Kidney epithelial cell (primary cell): ENCODE results near the gene ZBTB32. TPM values are rescaled to one million over a fixed set of nuclear protein-coding genes. Genes with fewer than 3 reads are reported as not detected.

Experiments used
- DNase-seq: peaks from one replicate; pipeline ENCODE4 v3.0.0-alpha.2; 2010; ENCODE audit warnings: low read depth
- H3K27me3 ChIP-seq: 2 replicates; pipeline ENCODE4 v1.6.0; 2011; ENCODE audit warnings: low read length; ENCODE audit not compliant: control insufficient read depth, insufficient read depth
- H3K36me3 ChIP-seq: 2 replicates; pipeline ENCODE4 v1.5.1; 2011; ENCODE audit warnings: low read length; ENCODE audit not compliant: control insufficient read depth, insufficient read depth
- H3K4me3 ChIP-seq: 2 replicates; pipeline ENCODE4 v1.5.1; 2011; ENCODE audit warnings: low read depth, mild to moderate bottlenecking, control low read depth, low read length
- total RNA-seq: library from RNA; depleted of rRNA; stranded (reverse); fragments of >200 nt; gene quantifications from 2 replicates; pipeline ENCODE4 v1.2.3, GENCODE V29; 2015
- TF ChIP-seq, protein P1 (sequence below): IDR thresholded peaks from 2 replicates; pipeline ENCODE4 v1.5.1; 2011; ENCODE audit warnings: mild to moderate bottlenecking, moderate library complexity, low read length, control low read depth, inconsistent platforms; ENCODE audit not compliant: insufficient read depth, poor library complexity, severe bottlenecking

Gene ZBTB32
- total RNA-seq, 1 donor from 2014 or later: not detected

DNA sequence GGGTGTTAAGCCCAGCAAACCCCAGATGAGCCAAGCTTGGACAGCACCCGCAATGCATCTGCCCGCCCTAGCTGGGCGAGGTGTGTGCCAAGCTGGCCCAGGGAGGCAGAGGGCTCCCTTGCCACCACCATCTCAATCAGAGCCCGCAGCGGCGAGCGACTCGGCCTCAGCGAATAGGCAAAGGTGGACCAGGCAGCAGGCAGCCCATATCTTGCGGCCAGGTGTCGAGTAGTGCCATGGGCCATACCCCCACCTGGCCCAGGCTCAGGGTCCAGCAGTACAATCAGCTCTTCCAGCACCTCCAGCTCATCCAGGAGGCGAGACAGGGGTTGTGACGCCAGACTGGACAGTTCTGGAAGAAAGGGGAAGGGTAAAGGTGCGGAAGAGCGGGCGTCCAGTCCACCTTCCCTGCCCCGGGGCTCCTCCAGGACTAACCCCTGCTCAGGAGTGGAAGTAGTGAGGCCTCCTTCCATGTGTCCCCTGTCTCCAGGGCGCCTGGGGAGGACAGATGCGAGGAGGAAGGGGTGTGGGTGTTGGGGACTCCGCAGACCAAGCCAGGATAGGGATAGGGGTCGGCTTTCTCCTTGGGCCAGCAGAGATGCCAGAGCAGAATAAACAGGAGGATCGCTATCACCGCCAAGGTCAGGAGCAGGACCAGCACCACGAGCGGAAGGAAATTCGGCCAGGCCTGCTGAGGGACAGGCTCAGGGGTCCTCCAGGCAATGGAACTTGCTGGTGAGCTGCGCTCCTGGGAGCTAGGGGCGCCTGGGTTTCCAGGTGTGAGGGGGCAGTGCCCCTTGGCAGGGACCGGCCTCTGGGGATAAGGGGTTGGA, 35.1 kb downstream of the ZBTB32 start:
- no peaks in the 10 kb centered on the region for H3K27me3 ChIP-seq
- DNase-seq: no peak
- TF ChIP-seq, protein P1, sequence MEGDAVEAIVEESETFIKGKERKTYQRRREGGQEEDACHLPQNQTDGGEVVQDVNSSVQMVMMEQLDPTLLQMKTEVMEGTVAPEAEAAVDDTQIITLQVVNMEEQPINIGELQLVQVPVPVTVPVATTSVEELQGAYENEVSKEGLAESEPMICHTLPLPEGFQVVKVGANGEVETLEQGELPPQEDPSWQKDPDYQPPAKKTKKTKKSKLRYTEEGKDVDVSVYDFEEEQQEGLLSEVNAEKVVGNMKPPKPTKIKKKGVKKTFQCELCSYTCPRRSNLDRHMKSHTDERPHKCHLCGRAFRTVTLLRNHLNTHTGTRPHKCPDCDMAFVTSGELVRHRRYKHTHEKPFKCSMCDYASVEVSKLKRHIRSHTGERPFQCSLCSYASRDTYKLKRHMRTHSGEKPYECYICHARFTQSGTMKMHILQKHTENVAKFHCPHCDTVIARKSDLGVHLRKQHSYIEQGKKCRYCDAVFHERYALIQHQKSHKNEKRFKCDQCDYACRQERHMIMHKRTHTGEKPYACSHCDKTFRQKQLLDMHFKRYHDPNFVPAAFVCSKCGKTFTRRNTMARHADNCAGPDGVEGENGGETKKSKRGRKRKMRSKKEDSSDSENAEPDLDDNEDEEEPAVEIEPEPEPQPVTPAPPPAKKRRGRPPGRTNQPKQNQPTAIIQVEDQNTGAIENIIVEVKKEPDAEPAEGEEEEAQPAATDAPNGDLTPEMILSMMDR: no peak
- peak overlapping the region; percentile 52 for H3K4me3 ChIP-seq
- no peaks in the 10 kb centered on the region for H3K36me3 ChIP-seq

DNA sequence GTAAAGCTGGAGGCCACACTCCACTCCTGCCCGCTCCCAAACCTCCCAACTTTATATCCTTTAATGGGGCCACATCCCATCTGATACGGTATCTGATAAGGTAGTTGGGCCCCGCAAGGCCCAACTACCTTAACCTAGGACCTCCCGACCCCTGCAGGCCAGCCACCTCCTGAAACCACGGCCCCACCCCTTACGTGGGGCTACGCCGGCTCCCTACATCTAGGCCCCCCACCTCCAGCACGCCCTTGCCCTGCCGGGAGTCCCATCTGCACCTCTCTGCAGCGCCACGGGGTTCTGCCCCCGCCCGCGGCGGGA, 35.7 kb downstream of the ZBTB32 start:
- Histone ChIP-seq H3K36me3 (no peaks in the 10 kb centered on the region), H3K27me3 (no peaks in the 10 kb centered on the region), H3K4me3 (peak overlapping the region; percentile 52)
- no peak for DNase-seq
- TF ChIP-seq, protein P1: no peak

DNA sequence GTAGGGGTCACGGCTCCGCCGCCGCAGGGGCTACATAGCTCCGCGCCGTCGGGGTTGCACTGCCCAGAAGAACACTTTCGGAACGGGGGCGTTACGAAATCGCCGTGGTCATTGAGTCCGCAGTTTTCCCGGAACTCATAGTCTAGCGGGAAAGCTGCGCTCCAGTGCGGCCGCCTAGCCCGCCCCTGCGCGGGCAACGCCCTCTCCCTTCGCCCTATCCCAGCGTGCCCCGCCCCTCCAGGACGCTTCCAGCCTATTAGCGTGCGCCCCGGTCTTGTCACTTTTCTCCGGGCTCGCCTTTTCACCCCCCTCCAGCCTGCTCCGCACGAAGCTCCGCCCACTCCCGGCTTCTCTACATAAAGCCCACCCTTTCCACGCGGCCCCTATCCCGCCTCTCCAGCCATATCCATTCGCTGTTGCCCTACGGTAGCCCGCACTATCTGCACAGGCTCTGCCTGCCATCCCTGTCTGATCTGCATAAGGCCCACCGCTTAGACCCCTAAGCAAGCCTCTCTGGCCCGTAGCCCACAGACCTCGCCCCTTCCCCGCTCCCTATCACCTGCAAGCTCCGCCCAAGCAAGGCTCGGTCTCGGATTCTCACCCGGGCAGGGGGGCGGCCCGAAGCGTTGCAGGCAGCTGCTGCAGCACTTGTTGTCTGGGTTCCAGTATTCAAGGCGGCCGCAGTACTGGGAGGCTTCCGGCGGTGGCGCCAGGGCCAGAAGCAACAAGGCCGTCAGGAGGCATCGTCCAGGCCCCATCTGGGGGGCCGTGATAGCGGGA, 36.3 kb downstream of the ZBTB32 start:
- DNase-seq: peak; percentile 83
- TF ChIP-seq, protein P1: no peak
- Histone ChIP-seq H3K27me3 (no peaks in the 10 kb centered on the region), H3K36me3 (no peaks in the 10 kb centered on the region), H3K4me3 (peak overlapping the region; percentile 52)

DNA sequence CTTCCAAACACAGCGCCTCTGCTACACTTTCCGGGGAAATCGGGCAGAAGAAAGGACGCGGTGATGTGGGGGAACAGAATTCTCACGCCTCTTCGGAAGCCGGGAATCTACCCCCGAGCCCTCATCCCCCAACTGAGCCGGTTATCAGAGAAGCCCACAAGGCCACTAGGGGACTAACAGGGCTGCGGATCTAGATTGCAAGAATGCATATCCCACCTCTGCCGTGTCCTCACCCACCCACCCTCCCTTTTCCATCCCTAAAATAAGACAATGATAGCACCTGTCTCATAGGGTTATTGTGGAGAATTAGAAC, 36.8 kb downstream of the ZBTB32 start:
- DNase-seq: no peak
- no peaks in the 10 kb centered on the region for H3K36me3 ChIP-seq
- no peaks in the 10 kb centered on the region for H3K27me3 ChIP-seq
- peak overlapping the region; percentile 37 for H3K4me3 ChIP-seq
- TF ChIP-seq, protein P1: peak; percentile 12

DNA sequence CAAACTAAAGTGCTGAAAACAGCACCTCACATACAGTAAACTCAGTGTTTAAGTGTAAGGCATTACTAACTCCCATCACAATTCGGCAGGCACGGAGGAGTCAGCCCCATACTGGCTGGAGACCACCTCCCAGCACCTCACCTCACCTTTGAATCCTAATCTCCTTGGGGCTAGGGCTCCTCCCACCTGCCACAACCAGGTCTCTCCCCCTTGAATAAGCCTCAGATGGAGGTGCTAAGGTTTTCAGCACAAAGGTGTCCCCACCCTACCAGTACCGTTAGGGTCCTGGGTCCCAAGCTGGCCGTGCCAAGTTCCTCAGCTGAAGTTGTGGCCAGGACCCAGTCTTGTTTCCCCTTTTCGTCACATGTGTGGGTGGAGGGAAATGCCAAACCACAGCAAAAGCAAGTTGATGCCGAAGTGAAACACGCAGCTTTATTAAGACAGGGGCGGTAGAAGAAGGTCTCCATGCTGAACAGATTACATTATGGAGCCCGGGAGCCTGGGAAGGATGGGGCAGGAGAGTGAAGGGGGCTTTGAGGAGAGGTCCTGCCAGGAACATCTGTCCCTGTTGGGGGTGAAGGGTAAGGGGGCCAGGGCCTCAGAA, 37.9 kb downstream of the ZBTB32 start, which contains the start of gene IGFLR1:
Gene IGFLR1, minus strand, starts transcription at position 332 of the 604 bp plus-strand sequence. CDS start 1,272 bp downstream, outside the sequence.
- TF ChIP-seq, protein P1: no peak
- Histone ChIP-seq H3K27me3 (no peaks in the 10 kb centered on the region), H3K36me3 (no peaks in the 10 kb centered on the region), H3K4me3 (peak within 1 kb of the TSS; percentile 37)
- DNase-seq: no peak
